Esophagus squamous epithelium (tissue), 5 donors: ENCODE results near the gene PARD3B. TPM values are rescaled to one million over a fixed set of nuclear protein-coding genes. Genes with fewer than 3 reads are reported as not detected.

Source experiments
- DNase-seq: peaks from one replicate; lab custom pipeline; 2025; lab: John Stamatoyannopoulos, UW
- H3K27ac ChIP-seq, 4 donors: fragments of 200-600 bp; sonication (generic); one replicate each; pipeline ENCODE4 v1.5.1; 2016 to 2019; ENCODE audit warnings: mild to moderate bottlenecking in 1 of 4
- H3K27me3 ChIP-seq, 4 donors: fragments of 200-600 bp; sonication (generic); 1 replicate in 3 of 4; 2 replicates in 1 of 4; pipeline versions ENCODE4 v1.5.1 to v1.6.0; 2017 to 2021; ENCODE audit warnings: antibody characterized with exemption in 1 of 4
- H3K36me3 ChIP-seq, 3 donors: fragments of 200-600 bp; sonication (generic); one replicate each; pipeline ENCODE4 v1.5.1; 2016 to 2019
- H3K4me1 ChIP-seq, 3 donors: fragments of 200-600 bp; sonication (generic); one replicate each; pipeline ENCODE4 v1.5.1; 2017 to 2019
- H3K4me3 ChIP-seq, 4 donors: fragments of 200-600 bp; sonication (generic); 1 replicate in 3 of 4; 2 replicates in 1 of 4; pipeline ENCODE4 v1.5.1; 2016 to 2019; ENCODE audit warnings: mild to moderate bottlenecking in 2 of 4, moderate library complexity in 1 of 4
- H3K9me3 ChIP-seq, 3 donors: fragments of 200-600 bp; sonication (generic); one replicate each; pipeline ENCODE4 v1.5.1; 2016 to 2019
- CTCF ChIP-seq, 6 experiments: fragments of 450-650 bp in 4 of 6; fragments of 200-600 bp in 2 of 6; sonication (generic) in 2 of 6; IDR thresholded peaks; one replicate each; pipeline ENCODE4 v1.5.1; 2016 to 2019; ENCODE audit warnings: antibody characterized with exemption in 6 of 6, mild to moderate bottlenecking in 4 of 6, moderate library complexity in 4 of 6
- POLR2A ChIP-seq, 4 donors: fragments of 450-650 bp; IDR thresholded peaks; one replicate each; pipeline ENCODE4 v1.6.1; 2017; ENCODE audit warnings: antibody characterized with exemption in 4 of 4, mild to moderate bottlenecking in 4 of 4, moderate library complexity in 3 of 4
- WGBS, 2 donors: methylation state at CpG; one replicate each; pipeline ENCODE4 v1.1.5; 2018; 5-methylcytosine and 5-hydroxymethylcytosine counted together
- intact Hi-C: fragments of 100-400 bp; cut with DNase I; formaldehyde crosslinking; loops from one replicate; pipeline ENCODE4 v1.15.0; 2022
- total RNA-seq, 4 donors: library from RNA; depleted of rRNA; stranded (reverse); fragments of >200 nt; gene quantifications; one replicate each; pipeline ENCODE4 v1.1.0, GENCODE V29; 2016
- donor health status: DM: yes; HTN: yes; CAD: no.

Gene PARD3B
- total RNA-seq, 4 donors from 2014 or later: 2.4 to 15.8 (median 4.3) TPM

- 72 to 75% methylated on average over 2 of the region's 2 CpGs for WGBS, 2 donors
- intact Hi-C loops: no loop called here
- H3K36me3 ChIP-seq: no peaks in the 10 kb centered on the region
- no peak overlapping the region for H3K4me3 ChIP-seq
- H3K4me1 ChIP-seq: peaks cover 0 to 8% (median 0%) of the 10 kb centered on the region in 3 donors
- H3K27me3 ChIP-seq: no peaks in the 10 kb centered on the region
- H3K27ac ChIP-seq: no peak overlapping the region
- no peak for DNase-seq
- H3K9me3 ChIP-seq: no peaks in the 10 kb centered on the region
- TF ChIP-seq POLR2A (IDR thresholded peaks at IDR 0.05) (no peak), CTCF (IDR thresholded peaks at IDR 0.05) (no peak)
These were observed 147.5 kb downstream of the PARD3B start for GRCh38 chr2:204692790-204693189.

GRCh38 chr2:204693262-204693661 is 148.0 kb downstream of the PARD3B start:
- no peak for TF ChIP-seq POLR2A (IDR thresholded peaks at IDR 0.05)
- no peak for TF ChIP-seq CTCF (IDR thresholded peaks at IDR 0.05)
- no peaks in the 10 kb centered on the region for H3K36me3 ChIP-seq
- intact Hi-C loops: no loop called here
- no peak overlapping the region for H3K27ac ChIP-seq
- no peak for DNase-seq
- no peaks in the 10 kb centered on the region for H3K9me3 ChIP-seq
- H3K27me3 ChIP-seq: no peaks in the 10 kb centered on the region
- 30 to 41% methylated on average over 3 of the region's 3 CpGs for WGBS, 2 donors
- H3K4me1 ChIP-seq: peaks cover 0 to 8% (median 0%) of the 10 kb centered on the region in 3 donors
- H3K4me3 ChIP-seq: no peak overlapping the region

GRCh38 chr2:204695506-204695905 is 150.2 kb downstream of the PARD3B start:
- H3K9me3 ChIP-seq: no peaks in the 10 kb centered on the region
- peaks cover 0 to 8% (median 0%) of the 10 kb centered on the region in 3 donors for H3K4me1 ChIP-seq
- DNase-seq: no peak
- H3K27ac ChIP-seq: no peak overlapping the region
- no peaks in the 10 kb centered on the region for H3K27me3 ChIP-seq
- H3K4me3 ChIP-seq: no peak overlapping the region
- 22 to 43% methylated on average over 1 of the region's 1 CpG for WGBS, 2 donors
- intact Hi-C loops: no loop called here
- H3K36me3 ChIP-seq: no peaks in the 10 kb centered on the region
- TF ChIP-seq CTCF (IDR thresholded peaks at IDR 0.05) (no peak), POLR2A (IDR thresholded peaks at IDR 0.05) (no peak)

- no peak for TF ChIP-seq POLR2A (IDR thresholded peaks at IDR 0.05)
- Histone ChIP-seq H3K27me3 (no peaks in the 10 kb centered on the region), H3K36me3 (no peaks in the 10 kb centered on the region), H3K4me1 (peaks cover 0 to 8% (median 0%) of the 10 kb centered on the region in 3 donors), H3K9me3 (no peaks in the 10 kb centered on the region), H3K27ac (no peak overlapping the region), H3K4me3 (no peak overlapping the region)
- intact Hi-C loops: no loop called here
- 83 to 94% methylated on average over 5 of the region's 5 CpGs for WGBS, 2 donors
- DNase-seq: no peak
These were observed 150.8 kb downstream of the PARD3B start for GRCh38 chr2:204696124-204696523.

- Histone ChIP-seq H3K9me3 (no peaks in the 10 kb centered on the region), H3K4me1 (peaks cover 0 to 5% (median 0%) of the 10 kb centered on the region in 3 donors), H3K27me3 (no peaks in the 10 kb centered on the region), H3K4me3 (no peak overlapping the region), H3K36me3 (no peaks in the 10 kb centered on the region), H3K27ac (no peak overlapping the region)
- whole genome bisulfite sequencing, 2 donors: 72 to 80% methylated on average over 4 of the region's 4 CpGs
- TF ChIP-seq POLR2A (IDR thresholded peaks at IDR 0.05): no peak
- no peak for TF ChIP-seq CTCF (IDR thresholded peaks at IDR 0.05)
- intact Hi-C loops: no loop called here
- no peak for DNase-seq
These were observed 160.1 kb downstream of the PARD3B start for GRCh38 chr2:204705243-204705932.
